HT1080 (cell line): Measurements from ENCODE around the gene CDADC1. TPM values are rescaled to one million over a fixed set of nuclear protein-coding genes. Genes with fewer than 3 reads are reported as not detected.

Source experiments
- total RNA-seq: library from RNA; depleted of rRNA; stranded (reverse); fragments of >200 nt; shearing (Covaris generic); gene quantifications from 2 replicates; pipeline ENCODE4 v1.2.3, GENCODE V29; 2014; rRNA removed

The CDADC1 gene
- total RNA-seq, 1 experiment from 2014 or later = 2.8 TPM

Other genes with a start within 250 kb of the CDADC1 start
- gene MLNR, start 27.6 kb upstream of the CDADC1 start, total RNA-seq = not detected in 2 replicates
- gene CAB39L, start 196.1 kb downstream of the CDADC1 start, total RNA-seq = 1.5 and 2.1 TPM in 2 replicates
- gene SETDB2, start 196.3 kb downstream of the CDADC1 start, total RNA-seq = 4.2 and 5.1 TPM in 2 replicates
- gene PHF11, start 248.0 kb downstream of the CDADC1 start, total RNA-seq = 3.3 and 4.8 TPM in 2 replicates